HG03139 (cell line): ENCODE results near the gene DENND10.
A peak's percentile ranks its signal among the peaks of the same experiment; 100 is the strongest.
"Not testable (repeated sequence)": the region's sequence is repeated elsewhere in the genome, so short reads cannot be mapped to it uniquely, and the experiment has no call there.

Experiments
- ATAC-seq: cut with Tn5 transposase; IDR thresholded peaks from one replicate; pipeline ENCODE4 v1.9.1; 2021; ENCODE audit not compliant: unreplicated experiment

DENND10 gene

DNA sequence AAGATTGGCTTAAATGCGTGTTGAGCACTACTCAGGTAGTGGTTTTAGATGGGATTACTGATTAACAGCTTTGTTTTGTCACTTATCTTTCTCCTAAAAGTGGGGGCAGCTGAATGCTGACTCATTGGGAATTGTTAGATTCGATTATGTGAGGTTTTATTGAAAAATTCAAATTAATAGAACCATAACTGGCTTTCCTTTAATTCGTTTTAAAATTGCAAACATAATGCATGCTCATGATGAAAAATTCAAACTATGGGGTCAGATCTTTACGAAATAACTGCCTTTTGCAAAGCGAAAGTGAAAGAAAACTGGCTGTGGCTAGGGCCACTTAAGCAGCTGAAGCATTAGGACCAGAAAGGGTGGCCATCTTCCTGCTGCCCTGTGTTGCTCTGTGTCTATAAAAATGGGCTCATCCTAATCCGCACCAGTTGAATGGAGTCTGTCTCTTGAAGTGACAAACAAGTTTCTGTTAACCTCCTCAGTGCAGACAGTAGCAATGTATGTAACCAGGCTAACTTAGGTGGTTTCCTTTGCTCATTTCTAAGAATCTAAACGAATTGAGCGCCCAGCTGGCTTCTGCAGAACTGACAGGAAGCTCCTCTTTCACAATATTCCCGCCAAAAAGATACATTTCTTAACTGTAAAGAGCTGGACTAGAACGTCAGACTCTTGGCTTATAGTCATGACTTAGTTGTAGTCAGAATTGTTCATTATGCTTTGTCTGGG lies 27.8 kb downstream of the DENND10 start:
- ATAC-seq: peak; percentile 76

DNA sequence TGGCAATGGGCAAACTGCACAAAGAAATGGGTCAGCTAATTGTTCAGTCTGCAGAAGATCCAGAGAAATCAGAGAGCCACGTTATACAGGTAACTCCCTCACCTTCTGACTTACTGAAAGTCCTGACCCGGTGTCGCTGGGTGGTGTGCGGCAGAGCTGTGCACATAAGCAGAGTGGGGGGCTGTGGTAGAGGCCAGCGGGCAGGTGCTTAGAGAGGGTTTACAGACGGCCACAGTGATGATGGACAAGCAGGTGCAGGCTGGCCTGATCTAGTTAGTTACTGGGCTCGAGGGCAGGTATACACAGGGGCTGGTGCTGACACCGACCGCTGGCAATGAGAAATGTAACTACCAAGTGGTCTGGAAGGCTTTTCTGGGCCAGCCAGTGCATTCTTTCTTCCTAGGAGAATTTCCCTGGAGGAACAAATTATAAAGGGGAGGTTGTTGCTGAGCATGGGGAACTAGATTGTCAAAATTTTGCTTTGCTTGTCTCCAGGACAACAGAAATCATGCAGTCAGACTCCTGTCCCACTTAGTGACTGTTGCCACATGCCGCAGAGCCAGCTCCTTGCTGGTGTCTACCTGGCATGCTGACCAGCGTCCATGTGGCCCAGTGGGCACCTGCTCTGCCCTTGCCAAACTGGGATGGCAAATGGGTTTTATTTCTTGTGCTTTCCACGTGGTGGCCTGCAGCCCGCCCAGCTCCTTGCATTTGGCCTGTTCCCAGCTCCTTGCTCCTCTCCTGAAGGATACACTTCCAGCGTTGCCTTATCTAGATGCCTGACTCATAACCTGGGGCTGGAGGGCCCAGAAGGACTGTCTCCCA lies 28.8 kb downstream of the DENND10 start:
- no peak for ATAC-seq

DNA sequence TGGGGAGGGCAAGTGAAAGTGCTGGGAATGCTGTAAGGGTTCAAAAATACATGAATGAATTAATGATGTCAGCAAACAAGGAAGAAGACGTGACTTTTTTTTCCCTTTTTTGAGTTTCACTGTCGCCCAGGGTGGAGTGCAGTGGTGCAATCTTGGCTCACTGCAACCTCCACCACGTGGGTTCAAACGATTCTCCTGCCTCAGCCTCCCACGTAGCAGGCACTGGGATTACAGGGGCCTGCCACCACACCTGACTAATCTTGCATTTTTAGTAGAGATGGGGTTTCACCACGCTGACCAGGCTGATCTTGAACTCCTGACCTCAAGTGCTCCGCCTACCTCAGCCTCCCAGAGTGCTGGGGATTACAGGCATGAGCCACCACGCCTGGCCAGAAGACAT lies 30.0 kb downstream of the DENND10 start:
- ATAC-seq: no peak

DNA sequence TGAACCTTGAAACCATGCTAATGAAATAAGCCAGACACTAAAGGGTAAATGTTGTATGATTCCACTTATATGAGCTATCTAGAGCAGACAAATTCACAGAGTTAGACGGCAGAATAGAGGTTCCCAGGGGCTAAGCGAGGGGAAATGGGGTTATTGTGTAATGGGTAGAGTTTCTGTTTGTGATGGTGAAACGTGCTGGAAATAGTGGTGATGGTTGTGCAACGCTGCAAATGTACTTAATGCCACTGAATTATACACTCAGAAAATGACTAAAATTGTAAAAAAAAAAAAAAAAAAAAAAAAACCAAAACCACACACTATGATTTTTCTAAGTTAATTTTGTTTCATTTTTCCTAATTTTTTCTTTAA lies 31.6 kb downstream of the DENND10 start:
- no peak for ATAC-seq

DNA sequence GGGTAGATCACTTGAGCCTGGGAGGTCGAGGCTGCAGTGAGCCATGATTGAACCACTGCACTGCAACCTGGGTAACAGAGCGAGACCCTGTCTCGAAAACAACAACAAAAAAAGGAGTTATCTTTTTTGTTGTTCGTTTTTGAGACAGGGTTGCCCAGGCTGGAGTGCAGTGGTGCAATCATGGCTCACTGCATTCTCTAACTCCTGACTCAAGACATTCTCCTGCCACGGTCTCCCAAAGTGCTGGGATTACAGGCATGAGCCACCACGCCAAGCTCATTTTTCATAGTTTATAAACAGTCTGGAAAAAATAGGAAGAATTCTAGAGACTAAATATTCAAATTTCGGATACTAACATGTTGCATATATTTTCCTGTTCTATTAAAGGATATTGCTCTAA lies 32.2 kb downstream of the DENND10 start:
- no peak for ATAC-seq

DNA sequence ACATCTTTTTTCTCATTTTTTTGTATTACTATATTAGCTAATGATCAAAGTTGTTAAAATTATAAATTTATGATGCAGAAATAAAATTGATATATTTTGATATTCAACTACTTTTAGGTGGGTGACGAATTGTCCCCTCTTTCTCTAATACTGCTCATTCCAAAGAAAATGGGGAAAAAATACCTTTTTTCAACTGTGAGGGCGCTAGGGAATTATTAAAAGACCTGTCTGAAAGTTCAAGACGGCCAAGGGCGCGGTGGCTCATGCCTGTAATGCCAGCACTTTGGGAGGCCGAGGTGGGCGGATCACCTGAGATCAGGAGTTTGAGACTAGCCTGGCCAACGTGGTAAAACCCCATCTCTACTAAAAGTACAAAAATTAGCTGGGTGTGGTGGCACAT lies 34.0 kb downstream of the DENND10 start:
- not testable (repeated sequence) for ATAC-seq

DNA sequence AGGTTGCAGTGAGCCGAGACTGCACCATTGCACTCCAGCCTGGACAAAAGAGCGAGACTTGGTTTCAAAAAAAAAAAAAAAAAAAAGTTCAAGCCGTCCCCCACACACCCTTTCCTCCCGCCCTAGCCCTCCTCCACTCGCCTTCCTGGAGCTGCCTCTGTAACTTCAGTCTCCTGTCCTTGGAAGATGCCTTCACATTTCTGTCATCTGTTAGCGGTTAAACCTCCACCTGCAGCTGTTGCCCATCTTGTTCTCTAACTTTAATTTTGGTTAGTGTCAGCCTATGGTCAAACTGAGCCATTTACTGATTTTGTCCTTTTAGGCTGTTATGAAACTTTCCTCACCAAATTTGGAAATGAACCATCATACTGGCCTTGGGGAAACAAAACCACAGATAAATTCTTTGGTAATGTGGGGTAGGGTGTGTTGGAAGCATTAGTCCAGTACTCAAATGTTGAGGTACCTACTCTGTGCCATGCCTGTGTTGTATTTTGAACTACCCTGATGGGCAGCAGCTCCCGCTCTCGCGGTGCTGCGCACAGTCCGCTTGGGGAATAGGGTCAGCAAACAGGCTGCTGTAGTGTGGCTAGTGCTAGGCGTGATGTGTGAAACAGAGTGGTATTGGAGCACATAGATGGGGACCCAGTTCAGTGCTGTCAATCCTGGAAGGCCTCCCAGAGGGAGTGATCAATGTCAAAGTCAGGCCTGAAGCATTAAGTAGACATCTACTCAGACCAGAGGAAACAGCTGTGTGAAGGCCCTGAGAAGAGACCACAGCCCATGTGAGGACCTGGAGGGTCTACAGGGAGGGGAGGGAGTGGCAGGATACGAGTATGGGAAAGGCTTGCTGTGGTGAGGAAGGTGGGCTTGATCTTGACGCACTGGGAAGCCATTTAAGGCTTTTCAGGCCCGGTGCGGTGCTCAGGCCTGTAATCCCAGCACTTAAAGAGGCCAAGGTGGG lies 34.7 kb downstream of the DENND10 start:
- ATAC-seq: no peak

DNA sequence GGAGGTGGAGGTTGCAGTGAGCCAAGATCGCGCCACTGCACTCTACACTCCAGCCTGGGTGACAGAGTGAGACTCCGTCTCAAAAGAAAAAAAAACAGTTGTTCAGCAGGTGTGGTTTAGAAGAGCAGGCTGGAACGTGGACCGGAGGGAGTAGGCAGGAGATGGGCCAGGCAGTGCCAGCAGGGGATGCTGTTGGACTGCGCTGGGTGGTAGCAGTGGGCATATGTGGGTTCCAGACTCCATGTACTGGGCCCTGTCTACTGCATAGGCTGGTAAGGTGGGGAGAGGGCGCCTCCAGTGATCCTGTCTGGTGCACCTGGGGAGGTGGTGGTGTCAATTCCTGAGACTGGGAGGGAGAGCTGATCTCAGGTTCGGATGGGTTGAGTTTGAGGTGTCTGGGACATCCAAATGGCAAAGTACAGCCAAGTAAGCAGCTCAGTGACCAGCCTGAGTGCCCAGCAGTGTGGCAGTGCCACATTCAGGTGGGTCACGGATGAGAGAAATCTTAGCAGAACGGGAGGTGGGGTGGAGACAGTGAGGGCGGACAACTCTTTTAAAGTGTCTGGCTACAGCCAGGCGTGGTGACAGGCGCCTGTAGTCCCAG lies 35.7 kb downstream of the DENND10 start:
- no peak for ATAC-seq

DNA sequence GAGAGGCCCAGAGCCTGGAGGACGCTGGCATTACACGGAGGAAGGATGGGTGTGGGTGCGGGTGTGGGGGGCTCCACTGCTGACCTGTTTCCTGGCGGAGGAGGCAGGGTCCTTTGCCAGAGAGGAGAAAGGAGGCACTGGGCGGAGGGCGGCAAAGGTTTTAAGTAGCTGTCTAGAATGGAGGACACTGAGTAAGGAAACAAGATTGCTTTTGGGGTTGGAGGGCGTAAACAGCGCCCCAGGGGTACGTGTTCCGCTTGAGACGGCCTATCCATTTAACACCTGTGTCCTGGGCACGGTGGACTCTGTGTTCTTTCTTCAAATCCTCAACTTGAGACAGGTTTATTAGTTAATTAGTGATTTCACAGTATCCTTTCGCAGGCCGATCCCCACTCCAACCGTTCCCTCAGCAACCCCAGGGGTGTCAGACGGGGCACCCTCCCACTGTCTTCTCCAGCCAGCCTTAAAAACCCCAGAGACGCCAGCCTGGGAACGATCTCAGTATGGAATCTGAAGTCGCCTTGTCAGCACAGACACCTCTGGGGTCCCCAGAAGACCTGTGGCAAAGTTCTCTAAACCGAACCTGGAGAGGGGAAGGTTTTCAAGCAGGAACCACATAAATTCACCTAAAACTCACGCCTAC lies 36.8 kb downstream of the DENND10 start:
- ATAC-seq: no peak

DNA sequence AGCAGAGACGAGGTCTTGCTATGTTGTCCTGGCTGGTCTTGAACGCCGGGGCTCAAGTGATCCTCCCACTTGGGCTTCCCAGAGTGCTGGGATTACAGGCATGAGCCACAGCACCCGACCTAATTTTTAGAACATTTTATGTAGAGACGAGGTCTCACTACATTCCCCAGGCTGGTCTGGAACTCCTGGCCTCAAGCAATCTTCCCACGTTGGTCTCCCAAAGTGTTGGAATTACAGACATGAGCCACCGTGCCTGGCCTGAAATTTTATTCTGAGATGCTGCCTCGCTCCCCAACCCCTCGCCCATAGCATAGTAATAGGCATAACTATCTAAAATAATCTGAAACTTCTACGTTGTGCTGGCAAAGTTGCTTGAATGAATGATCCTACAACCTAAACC lies 39.7 kb downstream of the DENND10 start:
- ATAC-seq: no peak

DNA sequence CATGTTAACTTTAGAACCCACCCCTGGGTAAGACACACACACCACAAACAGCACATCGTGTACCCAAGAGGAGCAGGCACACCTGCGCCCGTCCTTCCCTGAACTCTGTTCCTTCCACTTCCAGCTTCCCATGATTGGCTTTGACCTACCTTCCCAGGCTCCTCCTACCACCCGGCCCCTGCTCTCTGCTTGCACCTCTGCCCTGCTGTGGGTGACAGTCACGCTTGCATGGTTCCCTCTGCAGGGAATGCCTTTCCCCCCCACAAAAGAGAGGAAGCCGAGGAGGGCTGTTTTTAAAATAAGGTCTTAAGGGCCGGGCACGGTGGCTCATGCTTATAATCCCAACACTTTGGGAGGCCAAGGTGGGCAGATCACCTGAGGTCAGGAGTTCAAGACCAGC lies 45.2 kb downstream of the DENND10 start:
- no peak for ATAC-seq

DNA sequence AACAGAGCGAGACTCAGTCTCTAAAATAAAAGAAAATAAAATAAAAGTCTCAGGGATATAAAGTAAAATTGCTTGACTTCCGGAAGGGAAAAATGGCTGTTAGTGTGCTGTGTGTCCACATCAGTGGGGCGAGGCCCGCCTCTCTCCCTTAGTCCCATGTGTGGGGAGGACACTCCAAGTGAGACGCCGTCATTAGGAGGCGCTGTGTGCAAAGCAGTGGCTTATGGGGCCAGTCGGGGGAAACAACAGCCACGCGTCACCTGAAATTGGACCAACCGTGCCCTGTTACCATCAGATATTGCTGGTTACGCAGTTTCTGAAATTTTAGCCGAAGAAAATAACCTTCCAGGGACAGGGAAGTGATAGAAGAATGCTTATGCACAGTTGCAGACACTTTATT lies 45.8 kb downstream of the DENND10 start:
- no peak for ATAC-seq

DNA sequence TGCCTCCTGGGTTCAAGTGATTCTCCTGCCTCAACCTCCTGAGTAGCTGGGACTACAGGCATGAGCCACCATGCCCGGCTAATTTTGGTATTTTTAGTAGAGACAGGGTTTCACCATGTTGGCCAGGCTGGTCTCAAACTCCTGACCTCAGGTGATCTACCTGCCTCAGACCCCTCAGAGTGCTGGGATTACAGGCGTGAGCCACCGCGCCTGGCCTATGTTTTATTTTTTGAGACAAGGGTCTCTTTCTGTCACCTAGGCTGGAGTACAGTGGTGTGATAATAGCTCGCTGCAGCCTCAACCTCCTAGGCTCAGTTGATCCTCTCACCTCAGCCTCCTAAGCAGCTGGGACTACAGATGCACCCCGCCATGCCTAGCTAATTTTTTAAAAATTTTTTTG lies 47.7 kb downstream of the DENND10 start:
- not testable (repeated sequence) for ATAC-seq

DNA sequence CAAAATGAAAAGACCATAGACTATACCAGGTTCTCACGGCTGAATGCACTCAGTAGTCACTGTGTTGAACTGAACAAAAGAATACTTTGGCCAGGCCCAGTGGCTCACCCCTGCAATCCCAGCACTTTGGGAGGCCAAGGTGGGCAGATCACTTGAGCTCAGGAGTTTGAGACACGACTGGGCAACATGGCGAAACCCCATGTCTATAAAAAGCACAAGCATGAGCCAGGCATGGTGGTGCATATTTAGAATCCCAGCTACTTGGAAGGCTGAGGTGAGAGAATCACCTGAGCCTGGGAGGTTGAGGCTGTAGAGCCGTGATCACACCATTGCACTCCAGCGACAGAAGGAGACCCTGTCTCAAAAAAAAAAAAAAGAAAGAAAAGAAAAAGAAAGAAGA lies 49.1 kb downstream of the DENND10 start:
- no peak for ATAC-seq

DNA sequence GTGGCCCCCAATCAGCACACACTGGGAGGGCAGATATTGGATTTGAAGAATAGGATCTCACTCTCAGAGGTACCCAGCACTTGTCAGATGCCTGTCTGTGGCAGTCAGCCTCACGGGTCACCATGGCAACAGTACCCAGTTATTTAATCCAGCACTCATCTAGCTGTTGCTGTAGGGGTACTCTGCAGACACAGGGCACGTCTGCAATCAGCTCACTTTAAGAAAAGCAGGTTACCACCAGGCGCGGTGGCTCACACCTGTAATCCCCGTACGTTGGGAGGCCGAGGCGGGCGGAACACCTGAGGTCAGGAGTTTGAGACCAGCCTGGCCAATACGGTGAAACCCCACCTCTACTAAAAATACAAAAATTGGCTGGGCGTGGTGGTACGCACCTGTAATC lies 49.7 kb downstream of the DENND10 start:
- ATAC-seq: no peak

DNA sequence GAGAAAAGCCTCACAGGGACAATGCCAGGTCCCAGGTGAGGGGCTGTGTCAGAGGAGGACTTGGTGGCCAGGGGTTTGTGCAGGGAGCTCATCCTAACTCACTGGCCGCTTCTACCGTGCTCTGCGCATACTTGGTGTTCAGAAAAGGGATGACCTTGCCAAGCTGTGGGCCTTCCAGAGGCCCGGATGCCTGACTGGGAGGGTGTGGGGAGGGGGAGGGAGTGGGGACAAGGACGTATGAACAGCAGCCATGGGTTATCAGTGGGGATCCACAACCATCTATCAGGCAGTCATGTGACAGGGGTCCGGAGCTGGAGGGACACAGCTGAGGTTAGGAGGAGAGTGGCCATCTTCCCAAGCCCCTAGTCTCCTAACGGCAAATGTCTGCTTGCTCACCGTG lies 55.4 kb downstream of the DENND10 start:
- no peak for ATAC-seq

DNA sequence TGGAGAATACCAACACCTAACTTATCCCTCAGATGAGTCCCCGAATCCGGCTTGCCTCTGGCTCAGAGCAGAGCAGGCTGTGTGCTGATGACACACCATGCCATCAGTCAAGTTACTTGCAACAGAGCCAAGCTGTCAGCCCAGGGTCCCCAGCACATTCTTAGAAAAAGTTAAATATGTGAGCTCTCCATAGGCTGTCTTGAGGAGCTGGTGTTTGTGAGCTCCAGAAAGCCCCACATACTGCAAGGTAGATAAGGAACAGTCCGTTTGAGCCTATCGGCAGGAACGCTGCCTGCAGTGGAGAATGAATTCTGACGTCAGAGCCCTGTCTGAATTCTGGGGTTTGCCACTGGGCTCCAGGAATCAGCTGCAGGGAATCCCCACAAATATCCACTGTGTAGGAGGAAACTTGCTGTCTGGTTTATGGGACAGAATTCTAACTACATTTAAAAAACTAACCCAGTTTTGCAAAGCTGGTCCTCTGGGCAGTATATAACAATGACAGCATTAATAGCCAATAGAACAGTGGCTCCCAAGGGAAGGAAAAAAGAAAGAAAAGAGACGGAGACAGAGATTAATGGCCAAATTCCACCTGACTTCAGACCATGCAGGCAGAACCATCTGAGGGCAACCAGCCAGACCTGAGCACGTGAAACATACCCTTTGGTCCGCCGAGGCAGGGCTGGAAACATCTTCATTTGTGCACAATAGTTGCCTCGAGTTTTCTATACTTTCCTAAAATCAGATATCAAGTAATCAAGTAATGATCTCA lies 58.0 kb downstream of the DENND10 start:
- no peak for ATAC-seq

DNA sequence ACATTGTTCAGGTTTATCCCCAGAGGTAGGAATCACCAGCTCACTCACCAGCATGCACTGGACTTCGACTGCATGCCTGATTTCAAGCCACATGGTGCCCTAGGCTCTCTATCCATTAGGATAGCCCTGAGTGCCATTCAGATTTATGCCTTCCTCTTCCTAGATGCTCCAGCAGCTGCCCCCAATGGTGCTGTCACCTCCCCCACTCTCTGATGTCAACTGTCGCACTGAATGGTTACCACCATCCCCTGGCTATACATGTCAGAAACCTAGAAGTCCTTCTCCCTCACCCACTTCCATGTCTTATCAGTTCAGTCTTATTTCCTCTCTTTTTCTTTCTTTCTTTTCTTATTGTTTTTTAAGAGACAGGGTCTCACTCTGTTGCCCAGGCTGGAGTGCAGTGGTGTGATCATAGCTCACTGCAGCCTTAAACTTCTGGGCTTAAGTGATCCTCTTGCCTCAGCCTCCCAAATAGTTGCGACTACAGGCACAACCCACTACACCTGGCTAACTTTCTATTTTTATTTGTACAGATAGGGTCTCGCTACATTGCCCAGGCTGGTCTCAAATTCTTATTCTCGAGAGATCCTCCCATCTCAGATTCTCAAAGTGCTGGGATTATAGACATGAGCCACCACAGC lies 58.7 kb downstream of the DENND10 start:
- no peak for ATAC-seq
